Karpas-422 (cell line): ENCODE data around the gene PHKA1. TPM values are rescaled to one million over a fixed set of nuclear protein-coding genes. Genes with fewer than 3 reads are reported as not detected.
"Not testable (repeated sequence)": the region's sequence is repeated elsewhere in the genome, so short reads cannot be mapped to it uniquely, and the experiment has no call there.

ENCODE experiments used
- DNase-seq: peaks from one replicate; pipeline ENCODE4 v3.0.0-alpha.2; 2015
- H2AFZ ChIP-seq: fragments of 200-600 bp; sonication (generic); 2 replicates; pipeline ENCODE4 v1.6.1; 2014; ENCODE audit warnings: antibody characterized with exemption, low read length, mixed read lengths
- H3K27ac ChIP-seq: fragments of 200-600 bp; sonication (generic); 2 replicates; pipeline ENCODE4 v1.5.1; 2014; ENCODE audit warnings: mild to moderate bottlenecking, low read length, moderate library complexity
- H3K27me3 ChIP-seq: fragments of 200-600 bp; sonication (generic); 2 replicates; pipeline ENCODE4 v1.6.1; 2014; ENCODE audit warnings: low read length, mixed read lengths
- H3K36me3 ChIP-seq: fragments of 200-600 bp; sonication (generic); 2 replicates; pipeline ENCODE4 v1.6.1; 2014; ENCODE audit warnings: low read length, mixed read lengths; ENCODE audit not compliant: insufficient read depth
- H3K4me1 ChIP-seq: fragments of 200-600 bp; sonication (generic); 2 replicates; pipeline ENCODE4 v1.6.1; 2014; ENCODE audit warnings: mild to moderate bottlenecking, low read length, mixed read lengths
- H3K4me2 ChIP-seq: fragments of 200-600 bp; sonication (generic); 2 replicates; pipeline ENCODE4 v1.6.1; 2014; ENCODE audit warnings: low read length, low read depth, mild to moderate bottlenecking; ENCODE audit not compliant: poor library complexity, severe bottlenecking
- H3K4me3 ChIP-seq: fragments of 200-600 bp; sonication (generic); 2 replicates; pipeline ENCODE4 v1.5.1; 2014; ENCODE audit warnings: mild to moderate bottlenecking, antibody characterized with exemption, low read length, mixed read lengths
- H3K79me2 ChIP-seq: fragments of 200-600 bp; sonication (generic); 2 replicates; pipeline ENCODE4 v1.6.1; 2014; ENCODE audit warnings: mild to moderate bottlenecking, low read length, mixed read lengths
- H3K9ac ChIP-seq: fragments of 200-600 bp; sonication (generic); 2 replicates; pipeline ENCODE4 v1.6.0; 2014; ENCODE audit warnings: low read length
- H3K9me2 ChIP-seq: fragments of 200-600 bp; sonication (generic), shearing (Covaris generic); replicated peaks from 2 replicates; pipeline ENCODE4 v1.6.0; 2014; ENCODE audit warnings: mild to moderate bottlenecking, low read length, moderate library complexity; ENCODE audit not compliant: insufficient read depth
- H3K9me3 ChIP-seq: fragments of 300-700, 200-600 bp; sonication (generic); 2 replicates; pipeline ENCODE4 v1.6.1; 2014; ENCODE audit warnings: low read length, mixed read lengths
- H4K20me1 ChIP-seq: fragments of 200-600 bp; sonication (generic); 2 replicates; pipeline ENCODE4 v1.6.1; 2014; ENCODE audit warnings: mild to moderate bottlenecking, antibody characterized with exemption, low read length, low read depth; ENCODE audit not compliant: insufficient read depth
- total RNA-seq: library from RNA; depleted of rRNA; stranded (reverse); fragments of >200 nt; shearing (Covaris generic); gene quantifications from 2 replicates; pipeline ENCODE4 v1.2.3, GENCODE V29; 2014; ENCODE audit warnings: low replicate concordance

PHKA1 gene
- total RNA-seq, 1 experiment from 2014 or later = not detected

- H3K4me3 ChIP-seq = no peak overlapping the region
- H3K27me3 ChIP-seq = no peaks in the 10 kb centered on the region
- H4K20me1 ChIP-seq = no peaks in the 10 kb centered on the region
- no peak overlapping the region for H3K4me2 ChIP-seq
- H3K79me2 ChIP-seq = no peaks in the 10 kb centered on the region
- H3K27ac ChIP-seq = no peak overlapping the region
- H2AFZ ChIP-seq = no peak overlapping the region
- no peaks in the 10 kb centered on the region for H3K4me1 ChIP-seq
- H3K9me3 ChIP-seq = no peaks in the 10 kb centered on the region
- H3K9me2 ChIP-seq = no peaks in the 10 kb centered on the region
- DNase-seq = no peak
- H3K9ac ChIP-seq = no peak overlapping the region
- H3K36me3 ChIP-seq = no peaks in the 10 kb centered on the region
Observed at GRCh38 chrX:72687396-72687795, 26.7 kb downstream of the PHKA1 start.

DNA sequence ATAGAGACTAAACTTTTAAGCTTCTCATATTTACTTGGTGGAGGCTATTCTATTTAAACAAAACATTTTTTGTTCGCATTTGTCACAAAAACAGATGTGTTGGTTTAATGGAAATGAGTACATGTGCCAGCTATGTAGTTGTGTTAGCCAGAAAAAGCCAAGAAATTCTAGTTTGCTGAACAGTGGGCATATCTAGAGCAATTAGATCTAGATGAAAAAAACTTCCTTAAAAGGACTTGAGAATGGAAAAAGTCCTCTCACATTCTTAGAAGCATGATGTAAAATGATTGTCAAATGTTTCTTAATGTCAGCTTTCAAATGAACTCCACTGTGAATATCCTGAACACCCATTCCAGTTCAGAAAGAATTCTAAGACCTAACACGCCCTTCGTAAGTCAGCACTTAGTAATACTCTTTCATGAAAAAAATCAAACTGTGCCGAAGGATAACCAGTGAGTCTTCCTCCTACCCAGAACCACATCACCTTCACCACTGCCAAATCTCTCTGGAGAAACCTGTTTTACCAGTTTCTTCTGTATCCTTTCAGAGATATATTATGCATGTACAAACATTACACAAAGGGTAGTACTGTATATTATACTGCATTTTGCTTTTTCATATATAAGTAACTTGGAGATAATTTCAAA, 28.2 kb downstream of the PHKA1 start:
- DNase-seq = no peak
- H3K27me3 ChIP-seq = no peaks in the 10 kb centered on the region
- no peak overlapping the region for H2AFZ ChIP-seq
- H3K9ac ChIP-seq = no peak overlapping the region
- no peaks in the 10 kb centered on the region for H3K9me3 ChIP-seq
- no peaks in the 10 kb centered on the region for H4K20me1 ChIP-seq
- H3K4me1 ChIP-seq = no peaks in the 10 kb centered on the region
- no peaks in the 10 kb centered on the region for H3K79me2 ChIP-seq
- no peak overlapping the region for H3K4me2 ChIP-seq
- no peaks in the 10 kb centered on the region for H3K9me2 ChIP-seq
- H3K4me3 ChIP-seq = no peak overlapping the region
- H3K36me3 ChIP-seq = no peaks in the 10 kb centered on the region
- H3K27ac ChIP-seq = no peak overlapping the region

DNA sequence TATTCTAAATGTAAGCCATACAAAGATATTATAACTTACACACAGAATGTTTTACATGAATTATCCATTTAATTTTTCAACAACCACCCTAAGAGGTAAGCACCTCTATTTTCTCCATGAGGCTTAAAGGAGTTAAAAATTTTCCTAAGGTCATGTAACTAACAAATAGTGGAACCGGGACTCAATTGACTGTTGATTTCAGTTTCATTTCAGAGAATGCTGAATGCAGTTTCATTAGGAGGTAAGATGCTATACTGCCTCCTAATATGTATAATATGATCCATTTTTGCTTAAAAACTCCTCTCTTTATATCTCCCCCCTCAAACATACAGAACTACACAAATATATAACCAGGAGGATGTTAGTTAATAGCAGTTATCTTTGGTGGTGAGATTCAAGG, 29.1 kb downstream of the PHKA1 start:
- Histone ChIP-seq H2AFZ (no peak overlapping the region), H3K27me3 (no peaks in the 10 kb centered on the region), H3K79me2 (no peaks in the 10 kb centered on the region), H3K36me3 (no peaks in the 10 kb centered on the region), H3K4me3 (no peak overlapping the region), H3K9me2 (no peaks in the 10 kb centered on the region), H3K27ac (no peak overlapping the region), H3K9me3 (no peaks in the 10 kb centered on the region), H4K20me1 (no peaks in the 10 kb centered on the region), H3K4me1 (no peaks in the 10 kb centered on the region), H3K9ac (no peak overlapping the region), H3K4me2 (no peak overlapping the region)
- DNase-seq = no peak

DNA sequence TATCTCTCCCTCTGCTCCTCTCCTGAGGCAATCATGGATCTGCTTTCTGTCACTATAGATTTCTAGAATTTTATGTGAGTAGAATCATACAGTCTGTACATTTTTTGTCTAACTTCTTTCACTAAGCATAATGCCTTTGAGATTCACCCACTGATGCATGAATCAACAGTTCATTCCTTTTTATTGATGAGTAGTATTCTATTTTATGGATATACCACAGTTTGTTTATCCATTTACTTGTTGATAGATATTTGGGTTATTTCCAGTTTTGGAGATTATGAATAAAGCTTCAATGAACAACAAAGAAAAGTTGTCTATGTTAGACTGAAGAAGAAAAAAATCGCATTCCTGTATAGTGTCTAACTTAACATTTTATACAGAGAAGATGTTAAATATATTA, 30.5 kb downstream of the PHKA1 start:
- H3K4me3 ChIP-seq = no peak overlapping the region
- H3K9ac ChIP-seq = no peak overlapping the region
- no peaks in the 10 kb centered on the region for H3K9me2 ChIP-seq
- H3K27ac ChIP-seq = no peak overlapping the region
- H3K4me2 ChIP-seq = no peak overlapping the region
- no peaks in the 10 kb centered on the region for H3K4me1 ChIP-seq
- H3K27me3 ChIP-seq = no peaks in the 10 kb centered on the region
- no peak for DNase-seq
- H3K36me3 ChIP-seq = no peaks in the 10 kb centered on the region
- no peaks in the 10 kb centered on the region for H3K9me3 ChIP-seq
- H2AFZ ChIP-seq = no peak overlapping the region
- H3K79me2 ChIP-seq = no peaks in the 10 kb centered on the region
- no peaks in the 10 kb centered on the region for H4K20me1 ChIP-seq

GRCh38 chrX:72676465-72676864, 37.6 kb downstream of the PHKA1 start:
- DNase-seq = no peak
- Histone ChIP-seq H3K4me1 (no peaks in the 10 kb centered on the region), H3K4me2 (no peak overlapping the region), H3K9me2 (no peaks in the 10 kb centered on the region), H3K4me3 (no peak overlapping the region), H3K79me2 (no peaks in the 10 kb centered on the region), H3K27me3 (no peaks in the 10 kb centered on the region), H2AFZ (no peak overlapping the region), H3K9me3 (no peaks in the 10 kb centered on the region), H3K36me3 (no peaks in the 10 kb centered on the region), H3K9ac (no peak overlapping the region), H3K27ac (no peak overlapping the region), H4K20me1 (no peaks in the 10 kb centered on the region)

GRCh38 chrX:72673951-72674350, 40.2 kb downstream of the PHKA1 start:
- H3K4me3 ChIP-seq, H3K27me3 ChIP-seq, H3K9me3 ChIP-seq, H3K4me1 ChIP-seq, H3K79me2 ChIP-seq, H3K36me3 ChIP-seq, DNase-seq, H3K27ac ChIP-seq, H3K9me2 ChIP-seq, H3K4me2 ChIP-seq, H4K20me1 ChIP-seq, H2AFZ ChIP-seq, H3K9ac ChIP-seq: not testable (repeated sequence)

DNA sequence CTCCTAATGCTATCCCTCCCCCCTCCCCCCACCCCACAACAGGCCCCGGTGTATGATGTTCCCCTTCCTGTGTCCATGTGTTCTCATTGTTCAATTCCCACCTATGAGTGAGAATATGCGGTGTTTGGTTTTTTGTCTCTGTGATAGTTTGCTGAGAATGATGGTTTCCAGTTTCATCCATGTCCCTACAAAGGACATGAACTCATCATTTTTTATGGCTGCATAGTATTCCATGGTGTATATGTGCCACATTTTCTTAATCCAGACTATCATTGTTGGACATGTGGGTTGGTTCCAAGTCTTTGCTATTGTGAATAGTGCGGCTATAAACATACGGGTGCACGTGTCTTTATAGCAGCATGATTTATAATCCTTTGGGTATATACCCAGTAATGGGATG, 44.6 kb downstream of the PHKA1 start:
- not testable (repeated sequence) for H3K4me2 ChIP-seq, H3K4me1 ChIP-seq, H4K20me1 ChIP-seq, H3K9me2 ChIP-seq, H3K4me3 ChIP-seq, H3K79me2 ChIP-seq, H3K27me3 ChIP-seq, H3K9me3 ChIP-seq, H3K27ac ChIP-seq, H3K9ac ChIP-seq, DNase-seq, H3K36me3 ChIP-seq, H2AFZ ChIP-seq

DNA sequence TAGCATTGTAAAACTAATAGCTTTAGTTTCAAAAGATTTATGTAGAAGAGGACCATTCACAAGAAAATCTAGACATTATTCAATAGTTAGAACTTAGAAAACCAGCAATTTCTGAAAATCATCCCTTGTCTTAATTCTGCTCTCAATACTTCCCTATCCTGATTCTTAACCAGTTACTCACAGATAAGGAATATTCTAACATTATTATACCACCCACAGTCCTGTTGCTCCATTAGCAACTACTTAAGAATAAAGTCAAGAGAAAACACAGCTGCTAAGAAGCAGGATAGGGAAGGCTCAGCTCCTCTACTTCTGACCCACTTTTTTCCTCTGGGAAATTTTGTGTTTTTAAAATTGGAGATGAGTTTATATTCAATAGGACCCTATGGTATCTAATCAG, 47.7 kb downstream of the PHKA1 start:
- Histone ChIP-seq H4K20me1 (no peaks in the 10 kb centered on the region), H3K79me2 (no peaks in the 10 kb centered on the region)

DNA sequence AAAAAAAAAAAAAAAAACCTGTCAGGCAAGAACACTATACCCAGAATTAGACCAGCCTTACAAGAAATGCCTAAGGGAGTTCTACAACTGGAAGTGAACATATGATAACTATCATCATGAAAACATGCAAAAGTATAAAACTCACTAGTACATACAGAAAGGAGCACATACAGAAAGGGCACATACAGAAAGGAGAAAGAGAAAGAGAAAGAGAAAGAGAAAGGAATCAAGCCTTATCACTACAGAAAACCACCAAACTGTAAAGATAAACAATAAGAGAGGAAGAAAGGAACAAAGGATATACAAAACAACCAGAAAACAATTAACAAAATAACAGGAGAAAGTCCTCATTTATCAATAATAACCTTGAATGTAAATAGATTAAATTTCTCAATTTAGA, 50.4 kb downstream of the PHKA1 start:
- H2AFZ ChIP-seq = no peak overlapping the region
- no peak overlapping the region for H3K4me3 ChIP-seq
- no peaks in the 10 kb centered on the region for H4K20me1 ChIP-seq
- H3K9me3 ChIP-seq = no peaks in the 10 kb centered on the region
- no peaks in the 10 kb centered on the region for H3K36me3 ChIP-seq
- no peak overlapping the region for H3K4me2 ChIP-seq
- H3K9me2 ChIP-seq = no peaks in the 10 kb centered on the region
- no peak overlapping the region for H3K27ac ChIP-seq
- DNase-seq = no peak
- no peak overlapping the region for H3K9ac ChIP-seq
- H3K79me2 ChIP-seq = no peaks in the 10 kb centered on the region
- H3K27me3 ChIP-seq = no peaks in the 10 kb centered on the region
- no peaks in the 10 kb centered on the region for H3K4me1 ChIP-seq

More for the DNA sequence above, 47.7 kb downstream of the PHKA1 start:
- no peak overlapping the region for H3K4me2 ChIP-seq
- no peak overlapping the region for H3K9ac ChIP-seq
- no peak overlapping the region for H3K27ac ChIP-seq
- H3K4me1 ChIP-seq = no peaks in the 10 kb centered on the region
- H3K27me3 ChIP-seq = no peaks in the 10 kb centered on the region
- no peak overlapping the region for H2AFZ ChIP-seq
- no peaks in the 10 kb centered on the region for H3K36me3 ChIP-seq
- no peaks in the 10 kb centered on the region for H3K9me2 ChIP-seq
- H3K9me3 ChIP-seq = no peaks in the 10 kb centered on the region
- DNase-seq = no peak
- no peak overlapping the region for H3K4me3 ChIP-seq
